Measurements from ENCODE around the gene CTIF.

Gene CTIF

DNA sequence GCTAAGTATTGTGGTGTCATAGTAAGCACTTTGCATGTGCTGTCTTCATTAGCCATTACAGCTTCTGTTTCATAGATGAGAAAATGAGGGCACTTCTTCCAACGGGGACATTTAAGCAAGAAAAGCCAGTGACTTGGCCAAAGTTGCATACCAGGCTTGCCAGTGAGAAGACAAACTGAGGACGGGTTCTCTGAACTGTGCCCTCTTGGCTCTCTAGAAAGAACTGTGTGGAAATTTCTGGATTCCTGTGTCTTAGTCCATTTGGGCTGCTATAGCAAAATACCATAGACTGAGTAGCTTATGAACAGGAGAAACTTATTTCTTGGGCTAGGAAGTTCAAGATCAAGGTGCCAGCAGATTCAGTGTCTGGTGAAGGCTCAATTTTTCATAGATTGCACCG is 13.3 kb downstream of the CTIF start:
- DNase-seq (ENCODE audit: low read depth) = no peak

DNA sequence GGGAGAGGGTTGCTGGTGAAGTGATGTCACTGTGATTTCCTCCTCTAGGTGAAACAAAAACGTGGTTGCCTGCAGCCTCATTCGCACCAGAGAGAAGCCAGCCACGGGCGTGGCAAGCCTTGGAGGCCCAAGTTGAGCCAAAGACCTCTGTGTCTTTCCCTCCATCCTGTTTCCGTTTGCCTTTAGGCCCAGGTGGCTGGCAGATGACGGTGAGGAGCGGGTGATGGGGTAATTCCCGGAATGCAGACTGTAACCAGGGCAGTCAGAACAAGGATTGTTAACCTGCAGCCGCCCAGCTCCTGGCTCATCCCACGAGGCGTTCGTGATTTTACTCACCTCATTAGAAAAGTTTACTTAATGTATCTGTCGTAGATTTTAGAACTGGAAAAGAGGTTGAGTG is 14.4 kb downstream of the CTIF start:
- DNase-seq (ENCODE audit: low read depth) = no peak

DNA sequence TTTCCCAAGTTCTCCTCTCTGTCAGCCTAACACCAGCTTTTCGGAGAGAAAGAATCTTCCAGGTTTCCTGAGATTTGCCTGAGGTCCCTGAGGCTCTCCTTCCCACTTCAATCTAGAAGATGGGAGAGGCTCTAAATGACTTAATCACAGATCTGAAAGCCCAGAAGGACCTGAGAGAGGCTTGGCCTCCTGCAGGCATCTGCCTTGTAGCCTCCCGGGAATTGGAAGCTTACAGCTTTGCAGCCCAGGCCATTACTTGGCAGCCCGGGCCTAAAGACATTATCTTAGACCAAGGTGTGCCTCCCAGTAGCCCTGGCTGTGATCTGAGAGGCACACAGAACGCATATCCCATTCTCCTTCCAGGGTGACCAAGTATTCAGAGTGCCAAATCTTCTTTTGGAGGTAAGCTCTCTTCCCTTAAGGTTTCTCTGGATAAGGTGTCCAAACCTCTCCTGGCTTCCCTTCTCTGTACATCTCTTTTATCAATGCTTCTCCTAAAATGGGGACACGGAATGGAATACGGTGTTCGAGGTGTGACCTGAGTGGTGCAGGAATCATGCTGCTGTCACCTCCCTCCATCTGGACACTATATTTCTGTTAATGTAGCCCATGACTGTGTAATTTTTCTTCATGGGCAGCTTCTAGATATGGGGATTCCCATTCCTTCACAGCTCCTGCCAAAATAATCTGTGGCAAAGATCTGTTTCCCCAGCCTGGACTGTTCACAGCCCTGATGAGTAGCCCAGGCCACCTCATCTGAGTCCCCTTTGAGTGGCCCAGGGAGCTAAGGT is 16.0 kb downstream of the CTIF start:
- DNase-seq (ENCODE audit: low read depth) = no peak

DNA sequence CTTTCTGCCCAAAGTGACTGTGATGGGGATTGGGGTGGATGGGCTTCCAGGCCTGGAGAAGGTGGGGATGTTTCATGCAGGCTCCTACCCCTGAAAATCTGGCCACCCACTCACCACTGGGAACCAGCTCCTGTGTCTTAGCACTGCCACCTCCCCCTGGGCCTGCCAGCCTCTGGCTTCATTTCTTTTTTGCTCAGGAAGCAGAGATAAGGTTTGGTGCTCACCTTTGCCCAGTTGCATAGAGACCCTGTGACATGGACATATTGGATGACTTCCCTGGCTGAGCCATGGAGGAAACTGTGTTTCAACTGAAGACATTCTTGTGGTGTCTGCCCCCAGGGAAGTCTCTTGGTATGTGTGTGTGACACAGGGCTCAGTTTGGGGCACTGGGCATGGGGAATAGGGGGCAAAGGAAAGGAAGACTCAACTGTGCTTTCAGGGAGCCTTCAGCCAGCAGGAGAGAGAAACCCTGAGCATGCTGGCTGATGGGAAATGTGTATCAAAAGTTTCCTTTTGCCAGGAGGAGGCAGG is 16.7 kb downstream of the CTIF start:
- no peak for DNase-seq (ENCODE audit: low read depth)

DNA sequence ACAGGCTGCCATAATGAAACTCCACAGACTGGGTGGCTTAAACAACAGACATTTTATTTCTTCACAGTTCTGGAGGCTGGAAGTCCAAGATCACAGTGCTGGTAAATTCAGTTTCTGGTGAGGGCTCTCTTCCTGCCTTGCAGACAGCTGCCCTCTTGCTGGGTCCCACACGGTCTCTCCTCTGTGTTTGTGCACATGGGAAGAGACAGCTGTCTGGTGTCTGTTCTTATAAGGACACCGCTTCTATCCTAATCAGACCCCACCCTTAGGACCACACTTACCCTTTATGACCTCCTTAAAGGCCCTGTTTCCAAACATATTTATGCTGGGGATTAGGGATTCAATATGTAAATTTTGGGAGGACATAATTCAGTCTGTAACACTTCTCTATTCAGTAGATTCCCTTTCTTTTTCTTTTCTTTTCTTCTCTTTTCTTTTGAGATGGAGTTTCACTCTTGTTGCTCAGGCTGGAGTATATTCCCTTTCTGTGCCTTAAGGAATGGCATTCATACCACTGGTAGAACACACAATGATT is 18.9 kb downstream of the CTIF start:
- no peak for DNase-seq (ENCODE audit: low read depth)

DNA sequence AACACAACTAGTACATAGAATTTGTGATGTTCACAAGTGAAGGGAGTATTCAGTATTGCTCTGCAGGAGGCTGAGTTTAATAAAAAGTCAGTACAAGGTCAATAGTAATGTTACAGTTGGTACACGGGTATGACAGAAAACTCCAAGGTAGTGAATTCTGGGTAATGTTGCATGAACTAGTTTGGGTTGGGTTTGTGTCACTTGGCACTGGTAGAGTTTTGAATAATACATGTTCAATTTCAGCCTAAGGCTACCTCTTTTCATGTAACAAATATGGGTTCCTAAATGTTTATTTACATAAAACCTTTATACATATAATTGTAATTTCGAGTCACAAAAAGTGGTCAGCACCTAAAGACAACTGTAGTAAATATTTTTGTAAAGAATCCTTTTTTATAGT is 19.4 kb downstream of the CTIF start:
- no peak for DNase-seq (ENCODE audit: low read depth)

DNA sequence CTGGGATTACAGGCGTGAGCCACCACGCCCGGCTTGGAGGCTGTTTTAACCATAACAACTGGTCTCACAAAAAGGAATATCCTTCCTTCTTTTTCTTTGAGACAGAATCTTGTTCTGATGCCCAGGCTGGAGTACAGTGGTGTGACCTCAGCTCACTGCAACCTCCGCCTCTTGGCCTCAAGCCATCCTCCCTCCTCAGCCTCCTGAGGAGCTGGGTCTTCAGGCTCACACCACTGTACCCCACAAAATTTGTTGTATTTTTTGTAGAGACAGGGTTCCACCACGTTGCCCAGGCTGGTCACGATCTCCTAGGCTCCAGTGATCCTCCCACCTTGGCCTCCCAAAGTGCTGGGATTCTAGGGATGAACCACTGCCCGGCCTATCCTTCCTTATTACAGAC is 21.7 kb downstream of the CTIF start:
- DNase-seq (ENCODE audit: low read depth) = no peak

DNA sequence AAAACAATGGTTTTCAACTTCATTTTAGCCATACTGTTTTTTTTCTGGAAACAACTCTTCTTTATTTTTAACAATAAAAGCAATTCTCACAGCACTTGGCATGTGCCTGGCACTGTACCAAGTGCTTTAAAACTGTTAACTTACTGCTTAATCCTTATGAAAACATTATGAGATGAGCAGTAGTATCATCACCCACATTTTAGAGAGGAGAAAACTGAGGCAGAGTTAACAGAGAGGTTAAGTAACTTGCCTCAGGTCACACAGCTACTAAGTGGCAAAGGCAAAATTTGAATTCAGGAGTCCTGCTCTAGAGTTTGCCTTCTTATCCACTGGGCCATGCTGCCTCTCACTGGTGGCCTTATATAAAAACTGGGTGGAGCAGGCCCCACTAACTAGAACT is 23.2 kb downstream of the CTIF start:
- no peak for DNase-seq (ENCODE audit: low read depth)

DNA sequence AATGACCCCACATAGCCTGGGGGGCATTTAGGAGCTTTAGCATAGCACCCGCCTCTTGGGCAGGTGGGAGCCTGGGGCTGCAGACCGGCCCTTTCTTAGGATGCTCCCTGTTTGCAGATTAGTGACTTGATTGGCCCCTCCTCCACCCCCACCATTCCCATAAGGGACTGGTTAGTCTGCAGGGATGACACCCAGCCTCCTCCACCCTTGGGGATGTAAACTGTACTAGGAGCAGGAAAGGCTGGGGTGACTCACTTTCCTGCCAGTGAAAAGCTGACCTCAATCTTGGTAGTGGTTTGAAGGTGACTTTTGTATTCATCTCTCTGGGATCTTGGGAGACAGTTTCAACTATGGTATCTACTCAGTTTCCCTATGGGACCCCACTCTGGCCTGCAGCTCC is 24.2 kb downstream of the CTIF start:
- no peak for DNase-seq (ENCODE audit: low read depth)

DNA sequence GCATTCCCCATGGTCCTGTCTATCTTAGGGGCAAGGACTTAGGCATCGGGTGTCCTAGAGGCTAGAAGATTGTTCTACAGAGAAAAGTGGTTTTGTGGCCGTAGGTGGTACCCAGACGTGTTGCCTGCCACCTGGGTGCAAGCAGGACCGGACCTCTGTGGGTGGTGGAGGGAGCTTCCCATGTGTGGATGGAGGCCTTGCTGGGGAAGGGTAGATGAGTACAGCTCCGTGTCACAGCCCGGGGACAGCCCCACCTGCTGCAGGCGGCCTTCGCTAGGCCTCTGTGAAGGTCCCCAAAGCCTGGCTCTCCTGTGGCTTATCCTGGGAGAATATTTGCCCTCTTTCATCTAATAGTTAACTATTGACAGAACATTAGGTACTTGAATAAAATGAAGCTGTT is 25.3 kb downstream of the CTIF start:
- no peak for DNase-seq (ENCODE audit: low read depth)

DNA sequence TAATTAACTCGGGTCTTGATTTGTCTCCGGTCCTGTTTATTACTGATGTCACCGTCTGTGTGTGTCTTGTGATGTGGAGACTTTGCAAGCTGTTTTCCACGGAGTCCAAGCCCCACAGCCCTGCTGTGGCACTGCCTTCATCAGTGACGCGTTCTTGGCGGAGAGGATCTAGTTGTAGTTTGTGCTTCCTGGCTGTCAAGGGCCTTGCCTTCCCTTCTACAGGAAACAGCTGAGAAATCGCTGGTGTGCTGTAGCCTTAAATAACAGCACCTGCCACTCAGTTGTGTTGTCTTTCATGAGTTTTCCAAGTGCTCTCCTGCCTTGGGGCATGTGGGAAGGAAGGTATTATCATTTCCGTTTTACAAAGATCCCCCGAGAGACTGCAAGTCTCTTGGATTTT is 26.3 kb downstream of the CTIF start:
- no peak for DNase-seq (ENCODE audit: low read depth)

DNA sequence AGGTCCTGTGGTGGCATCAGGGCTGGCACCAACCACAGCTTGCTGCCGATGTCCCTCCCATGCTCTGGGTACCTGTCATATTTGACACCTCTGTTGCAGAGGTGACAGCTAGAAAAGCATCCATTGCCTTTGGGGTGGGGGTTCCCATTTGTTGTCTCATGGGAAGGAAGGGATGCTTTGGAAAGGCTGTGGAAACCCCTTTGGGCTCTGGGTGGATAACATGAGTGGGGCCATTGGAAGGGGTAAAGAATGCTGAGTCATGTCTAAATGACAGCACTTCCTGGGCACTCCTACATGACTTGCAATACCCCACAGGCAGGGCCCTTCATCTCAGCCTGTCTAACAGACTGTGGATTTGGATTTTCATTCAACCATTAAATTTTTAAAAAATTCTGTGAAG is 27.8 kb downstream of the CTIF start:
- DNase-seq (ENCODE audit: low read depth) = no peak

DNA sequence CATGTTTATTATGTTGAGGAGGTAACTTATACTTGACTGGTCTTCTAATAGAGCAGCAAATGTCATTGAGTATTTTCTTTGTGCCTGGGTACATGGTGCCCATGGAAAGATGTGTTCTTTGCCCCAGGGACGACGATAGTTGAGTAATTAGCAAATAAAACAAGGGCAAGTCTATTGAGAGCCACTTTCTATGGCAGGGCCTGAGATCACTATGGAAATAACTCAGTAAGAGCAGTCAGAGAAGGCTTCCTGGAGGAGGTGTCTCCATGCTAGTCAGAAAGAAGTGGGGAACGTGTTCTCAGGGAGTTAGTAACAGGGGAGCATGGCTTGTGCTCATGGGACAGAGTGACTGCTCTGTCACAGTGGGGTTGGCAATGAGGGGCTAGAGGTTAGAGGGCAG is 28.6 kb downstream of the CTIF start:
- DNase-seq (ENCODE audit: low read depth) = no peak

DNA sequence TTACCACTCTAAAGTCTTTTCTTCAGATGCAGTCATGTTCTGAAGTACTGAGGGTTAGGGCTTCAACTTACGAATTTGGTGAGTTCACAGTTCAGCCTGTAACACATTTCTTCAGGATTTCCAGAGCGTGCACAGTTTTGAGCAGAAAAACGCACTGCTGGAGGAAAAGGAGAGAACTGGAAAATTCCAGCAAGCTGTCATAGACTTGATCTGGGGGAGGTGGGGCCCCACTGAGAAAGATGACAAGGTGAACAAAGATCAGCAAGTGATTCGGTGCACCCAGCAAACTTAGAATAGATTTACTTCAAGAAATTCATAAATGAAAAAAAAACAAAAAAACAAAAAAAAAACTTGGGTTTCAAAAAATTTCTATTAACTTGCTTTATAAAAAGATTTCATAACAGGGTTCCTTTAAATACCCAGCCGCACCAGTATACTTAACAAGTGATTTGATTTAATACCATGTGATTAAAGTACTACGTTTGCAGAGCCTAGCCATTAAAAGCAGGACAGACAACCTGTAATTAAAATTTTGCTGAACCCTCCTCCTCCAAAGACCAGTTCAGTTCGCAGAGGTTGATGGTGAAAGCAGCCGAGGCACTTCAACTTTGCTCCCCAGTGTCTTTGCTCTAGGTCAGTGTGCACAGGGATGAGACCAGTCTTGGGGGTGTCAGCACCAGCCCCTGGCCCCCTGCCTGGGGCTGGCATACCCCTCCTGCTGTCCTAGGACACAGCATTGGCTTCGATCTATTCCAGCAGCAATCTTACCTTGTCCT is 30.5 kb downstream of the CTIF start:
- DNase-seq (ENCODE audit: low read depth) = no peak

DNA sequence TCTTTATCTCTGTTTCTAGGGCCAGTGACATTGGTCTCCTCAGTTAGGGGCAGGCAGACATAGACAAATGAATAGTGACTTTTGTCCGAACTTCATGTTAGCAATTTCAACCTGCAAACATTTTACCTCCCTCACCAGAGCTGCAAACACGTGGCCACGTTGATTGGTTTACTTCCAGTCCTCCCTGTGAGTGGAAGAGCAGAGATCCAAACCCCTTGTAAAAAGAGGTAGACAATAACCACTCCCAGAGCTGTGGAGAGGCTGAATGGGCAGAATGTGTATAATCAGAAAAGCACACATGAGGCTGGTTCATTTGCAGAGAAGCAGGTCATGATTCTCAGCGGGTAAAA is 31.1 kb downstream of the CTIF start:
- no peak for DNase-seq (ENCODE audit: low read depth)

DNA sequence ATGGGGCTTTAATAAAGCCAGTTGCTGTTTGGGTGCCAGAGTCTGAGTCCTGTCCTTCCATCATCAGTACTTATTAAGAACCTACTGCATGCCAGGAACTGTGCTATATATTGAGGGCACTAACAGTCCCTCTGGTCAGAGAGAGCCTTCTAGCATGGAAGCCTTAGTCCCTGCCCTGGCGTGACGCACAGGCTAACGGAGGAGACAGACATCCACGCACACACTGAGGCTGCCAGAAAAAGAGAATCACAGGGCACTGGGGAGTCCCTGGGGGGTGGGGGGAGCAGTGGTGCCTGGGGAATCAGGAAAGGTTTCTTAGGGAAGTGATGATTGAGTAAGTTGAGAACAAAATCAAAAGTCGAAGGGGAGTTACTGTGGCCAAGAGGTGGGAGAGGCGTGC is 31.5 kb downstream of the CTIF start:
- DNase-seq (ENCODE audit: low read depth) = no peak

DNA sequence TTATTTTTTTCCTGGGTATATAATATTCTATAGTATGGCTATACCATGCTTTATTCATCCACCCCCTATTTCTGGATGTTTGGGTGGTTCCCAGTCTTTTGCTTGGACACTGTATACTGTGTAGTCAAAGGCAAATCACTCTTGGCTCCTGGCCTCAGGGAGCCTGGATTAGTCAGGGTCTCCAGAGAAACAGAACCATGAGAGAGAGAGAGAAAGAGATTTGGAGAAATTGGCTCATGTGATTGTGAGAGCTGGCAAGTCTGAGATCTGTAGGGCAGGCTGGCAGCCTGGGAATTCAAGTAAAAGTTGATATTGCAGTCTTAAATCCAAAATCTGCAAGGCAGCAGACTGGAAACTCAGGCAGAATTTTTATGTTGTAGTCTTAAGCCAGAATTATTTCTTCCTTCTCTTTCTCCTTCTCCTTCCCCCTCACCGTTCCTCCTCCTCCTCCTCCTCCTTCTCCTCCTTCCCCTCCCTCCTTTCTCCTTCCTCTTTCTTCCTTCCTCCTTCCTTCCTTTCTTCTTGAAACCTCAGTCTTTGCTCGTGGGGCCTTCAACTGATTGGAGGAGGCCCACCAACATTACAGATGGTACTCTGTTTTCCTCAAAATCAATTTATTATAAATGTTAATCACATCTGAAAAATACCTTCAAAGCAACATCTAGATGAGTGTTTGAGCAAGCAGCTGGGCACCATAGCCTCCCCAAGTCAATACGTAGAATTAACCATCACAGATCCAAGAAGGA is 33.0 kb downstream of the CTIF start:
- no peak for DNase-seq (ENCODE audit: low read depth)

DNA sequence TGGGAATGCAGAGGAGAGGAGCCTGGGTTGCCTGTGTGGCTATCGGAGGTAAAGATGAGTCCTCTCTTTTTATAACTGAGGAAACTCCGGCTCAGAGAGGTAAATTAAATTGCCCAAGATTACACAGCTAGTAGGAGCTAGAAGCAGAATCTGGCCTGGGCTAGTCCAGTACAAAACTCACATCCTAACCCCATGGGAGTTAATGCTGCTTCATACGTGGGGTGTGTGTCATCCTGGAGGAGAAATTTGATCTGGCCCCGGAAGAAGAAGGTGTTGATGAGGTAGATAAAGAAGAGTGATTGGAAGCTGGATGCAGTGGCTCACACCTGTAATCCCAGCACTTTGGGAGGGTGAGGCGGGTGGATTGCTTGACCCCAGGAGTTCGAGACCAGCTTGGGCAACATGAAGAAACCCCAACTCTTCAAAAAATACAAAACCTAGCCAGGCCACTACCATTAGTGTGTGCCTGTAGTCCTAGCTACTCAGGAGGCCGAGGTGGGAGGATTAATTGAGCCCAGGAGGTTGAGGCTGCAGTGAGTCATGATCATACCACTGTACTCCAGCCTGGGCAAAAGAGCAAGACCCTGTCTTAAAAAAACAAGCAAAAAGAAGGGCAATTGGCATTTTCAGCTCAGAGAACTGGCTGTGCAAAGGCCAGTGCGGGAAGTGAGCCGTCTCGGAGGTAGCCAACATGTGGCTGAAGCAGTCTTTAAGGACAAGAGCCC is 33.7 kb downstream of the CTIF start:
- no peak for DNase-seq (ENCODE audit: low read depth)

DNA sequence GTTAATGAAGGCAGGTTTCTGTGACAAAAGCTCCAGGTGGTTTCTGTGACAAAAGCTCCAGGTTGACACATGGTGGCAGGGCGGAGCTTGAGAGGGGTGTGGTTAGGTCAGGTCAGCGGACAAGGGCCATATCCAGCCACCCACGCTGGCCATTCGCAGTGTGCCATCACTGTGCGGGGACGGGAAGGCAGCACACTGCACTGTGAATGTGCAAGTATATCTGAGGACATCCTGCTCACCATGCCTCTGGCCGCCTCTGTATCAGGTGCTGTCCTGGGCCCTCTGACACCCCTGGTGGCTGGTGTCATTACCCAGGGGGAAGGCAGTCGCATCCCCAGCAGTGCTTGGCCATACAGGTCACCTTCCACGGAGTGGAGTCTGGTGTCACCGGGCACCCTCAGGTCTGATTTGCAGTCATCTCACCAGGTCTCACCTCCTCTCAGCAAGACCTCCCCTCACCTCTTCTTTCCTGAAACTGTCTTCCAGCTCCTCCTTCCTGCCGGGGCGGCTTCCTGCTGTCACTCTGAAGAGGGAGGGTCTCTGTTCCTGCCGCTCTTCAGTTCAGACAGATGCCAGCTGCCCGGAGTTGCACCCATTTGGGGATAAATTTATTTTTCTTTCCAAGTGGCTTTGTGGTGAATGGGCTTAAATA is 34.9 kb downstream of the CTIF start:
- DNase-seq (ENCODE audit: low read depth) = no peak

DNA sequence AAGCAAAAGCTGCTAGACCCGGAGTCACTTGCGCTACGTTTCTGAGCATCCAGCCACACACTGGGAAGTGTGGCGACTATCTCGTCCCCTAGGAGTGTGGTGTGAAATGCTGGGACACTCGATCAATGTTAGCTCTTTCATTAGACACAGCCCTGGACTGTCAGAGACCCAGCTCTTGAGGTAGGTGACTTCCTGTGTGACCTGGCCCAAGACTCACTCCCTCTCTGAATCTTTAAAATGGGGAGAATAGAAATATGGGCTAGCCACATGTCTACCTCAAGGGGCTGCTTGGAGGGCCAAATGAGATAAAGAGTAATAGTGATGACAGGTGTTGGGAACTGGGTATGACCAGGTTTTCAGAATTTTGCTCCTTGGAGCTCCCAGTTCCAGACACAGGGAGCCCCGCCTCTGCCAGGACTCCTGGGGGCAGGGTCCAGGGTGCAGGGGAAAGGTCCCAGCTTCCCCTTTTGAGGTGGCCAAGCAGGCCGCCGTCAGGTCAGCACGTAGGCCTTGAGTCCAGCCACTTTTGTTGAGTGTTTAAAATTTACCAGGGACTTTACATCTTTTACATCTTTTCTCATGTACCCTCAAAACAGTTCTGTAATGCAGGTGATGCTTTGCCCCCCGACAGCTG is 36.0 kb downstream of the CTIF start:
- DNase-seq (ENCODE audit: low read depth) = no peak

DNA sequence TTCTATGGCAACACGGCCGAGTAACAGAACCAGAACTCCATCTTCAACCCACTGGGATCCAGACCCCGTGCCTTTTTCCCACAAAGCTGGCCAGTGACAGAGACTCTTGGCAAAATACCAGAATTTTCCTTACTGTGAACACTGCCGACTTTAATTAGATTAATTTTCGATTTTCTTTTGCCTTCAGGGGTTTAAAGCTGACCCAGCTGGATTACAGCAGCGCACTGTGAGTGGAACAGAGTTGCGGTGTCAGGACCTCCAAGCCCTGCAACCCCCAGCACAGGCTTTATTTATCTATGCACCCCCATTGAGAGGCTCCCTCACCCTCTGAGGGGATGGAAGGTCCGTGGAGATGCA is 36.4 kb downstream of the CTIF start:
- DNase-seq (ENCODE audit: low read depth) = no peak
